Activated CD4-positive, alpha-beta T cell treated with anti-CD3 and anti-CD28 coated beads for 1 hour (primary cell): ENCODE data around the gene LPCAT3.

Source experiments
- DNase-seq: peaks from one replicate; pipeline ENCODE4 v3.0.0-alpha.2; 2020

LPCAT3 gene

DNA sequence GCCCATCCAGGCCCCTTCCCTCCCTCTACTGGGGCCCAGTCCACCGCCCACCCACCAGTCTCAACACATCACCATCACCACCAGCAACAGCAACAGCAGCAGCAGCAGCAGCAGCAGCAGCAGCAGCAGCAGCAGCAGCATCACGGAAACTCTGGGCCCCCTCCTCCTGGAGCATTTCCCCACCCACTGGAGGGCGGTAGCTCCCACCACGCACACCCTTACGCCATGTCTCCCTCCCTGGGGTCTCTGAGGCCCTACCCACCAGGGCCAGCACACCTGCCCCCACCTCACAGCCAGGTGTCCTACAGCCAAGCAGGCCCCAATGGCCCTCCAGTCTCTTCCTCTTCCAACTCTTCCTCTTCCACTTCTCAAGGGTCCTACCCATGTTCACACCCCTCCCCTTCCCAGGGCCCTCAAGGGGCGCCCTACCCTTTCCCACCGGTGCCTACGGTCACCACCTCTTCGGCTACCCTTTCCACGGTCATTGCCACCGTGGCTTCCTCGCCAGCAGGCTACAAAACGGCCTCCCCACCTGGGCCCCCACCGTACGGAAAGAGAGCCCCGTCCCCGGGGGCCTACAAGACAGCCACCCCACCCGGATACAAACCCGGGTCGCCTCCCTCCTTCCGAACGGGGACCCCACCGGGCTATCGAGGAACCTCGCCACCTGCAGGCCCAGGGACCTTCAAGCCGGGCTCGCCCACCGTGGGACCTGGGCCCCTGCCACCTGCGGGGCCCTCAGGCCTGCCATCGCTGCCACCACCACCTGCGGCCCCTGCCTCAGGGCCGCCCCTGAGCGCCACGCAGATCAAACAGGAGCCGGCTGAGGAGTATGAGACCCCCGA lies 81.4 kb downstream of the LPCAT3 start:
- peak; percentile 52 for DNase-seq

DNA sequence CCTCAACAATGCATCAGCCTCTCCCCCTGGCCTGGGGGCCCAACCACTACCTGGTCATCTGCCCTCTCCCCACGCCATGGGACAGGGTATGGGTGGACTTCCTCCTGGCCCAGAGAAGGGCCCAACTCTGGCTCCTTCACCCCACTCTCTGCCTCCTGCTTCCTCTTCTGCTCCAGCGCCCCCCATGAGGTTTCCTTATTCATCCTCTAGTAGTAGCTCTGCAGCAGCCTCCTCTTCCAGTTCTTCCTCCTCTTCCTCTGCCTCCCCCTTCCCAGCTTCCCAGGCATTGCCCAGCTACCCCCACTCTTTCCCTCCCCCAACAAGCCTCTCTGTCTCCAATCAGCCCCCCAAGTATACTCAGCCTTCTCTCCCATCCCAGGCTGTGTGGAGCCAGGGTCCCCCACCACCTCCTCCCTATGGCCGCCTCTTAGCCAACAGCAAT lies 82.1 kb downstream of the LPCAT3 start:
- no peak for DNase-seq

DNA sequence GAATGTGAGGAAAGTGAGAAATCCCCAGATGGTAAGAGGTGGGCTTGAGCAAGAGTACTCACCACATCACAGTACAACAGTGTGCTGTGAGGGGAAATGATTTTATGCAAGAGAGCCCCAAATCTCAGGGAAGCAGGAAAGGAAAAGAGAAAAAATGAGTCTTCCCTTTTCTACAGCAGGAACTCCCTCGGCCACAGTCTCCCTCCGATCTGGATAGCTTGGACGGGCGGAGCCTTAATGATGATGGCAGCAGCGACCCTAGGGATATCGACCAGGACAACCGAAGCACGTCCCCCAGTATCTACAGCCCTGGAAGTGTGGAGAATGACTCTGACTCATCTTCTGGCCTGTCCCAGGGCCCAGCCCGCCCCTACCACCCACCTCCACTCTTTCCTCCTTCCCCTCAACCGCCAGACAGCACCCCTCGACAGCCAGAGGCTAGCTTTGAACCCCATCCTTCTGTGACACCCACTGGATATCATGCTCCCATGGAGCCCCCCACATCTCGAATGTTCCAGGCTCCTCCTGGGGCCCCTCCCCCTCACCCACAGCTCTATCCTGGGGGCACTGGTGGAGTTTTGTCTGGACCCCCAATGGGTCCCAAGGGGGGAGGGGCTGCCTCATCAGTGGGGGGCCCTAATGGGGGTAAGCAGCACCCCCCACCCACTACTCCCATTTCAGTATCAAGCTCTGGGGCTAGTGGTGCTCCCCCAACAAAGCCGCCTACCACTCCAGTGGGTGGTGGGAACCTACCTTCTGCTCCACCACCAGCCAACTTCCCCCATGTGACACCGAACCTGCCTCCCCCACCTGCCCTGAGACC lies 82.7 kb downstream of the LPCAT3 start:
- no peak for DNase-seq

DNA sequence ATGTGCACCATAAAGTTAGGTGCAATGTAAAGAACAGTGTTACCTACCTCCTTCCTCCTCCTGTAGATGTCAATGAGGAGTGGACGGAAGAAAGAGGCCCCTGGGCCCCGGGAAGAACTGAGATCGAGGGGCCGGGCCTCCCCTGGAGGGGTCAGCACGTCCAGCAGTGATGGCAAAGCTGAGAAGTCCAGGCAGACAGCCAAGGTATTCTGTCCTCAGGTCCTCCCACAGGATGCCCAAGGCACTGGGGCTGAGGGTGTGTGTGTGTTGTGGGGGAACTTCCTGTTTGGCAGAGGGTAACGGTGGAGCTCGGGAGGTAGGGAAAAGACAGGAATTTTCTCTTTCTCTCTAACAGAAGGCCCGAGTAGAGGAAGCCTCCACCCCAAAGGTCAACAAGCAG lies 84.2 kb downstream of the LPCAT3 start:
- no peak for DNase-seq

DNA sequence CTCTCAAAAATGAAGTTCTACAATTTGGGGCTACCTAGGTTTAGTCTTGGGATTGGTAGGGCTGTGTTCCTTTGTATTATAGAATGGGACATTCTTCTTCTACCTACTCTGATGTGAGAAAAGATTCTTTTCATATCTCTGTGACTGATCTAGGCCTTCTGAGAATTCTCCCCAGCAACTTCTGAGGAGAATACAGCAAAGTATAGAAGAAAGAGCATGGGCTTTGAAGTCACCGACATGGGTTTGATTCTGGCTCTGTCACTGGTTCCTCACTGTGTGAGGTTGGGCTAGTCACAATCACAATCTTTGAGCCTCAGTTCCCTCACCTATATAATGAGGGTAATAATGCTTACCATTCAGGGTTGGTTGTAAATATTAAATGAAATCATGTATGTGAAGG lies 85.5 kb downstream of the LPCAT3 start:
- no peak for DNase-seq

DNA sequence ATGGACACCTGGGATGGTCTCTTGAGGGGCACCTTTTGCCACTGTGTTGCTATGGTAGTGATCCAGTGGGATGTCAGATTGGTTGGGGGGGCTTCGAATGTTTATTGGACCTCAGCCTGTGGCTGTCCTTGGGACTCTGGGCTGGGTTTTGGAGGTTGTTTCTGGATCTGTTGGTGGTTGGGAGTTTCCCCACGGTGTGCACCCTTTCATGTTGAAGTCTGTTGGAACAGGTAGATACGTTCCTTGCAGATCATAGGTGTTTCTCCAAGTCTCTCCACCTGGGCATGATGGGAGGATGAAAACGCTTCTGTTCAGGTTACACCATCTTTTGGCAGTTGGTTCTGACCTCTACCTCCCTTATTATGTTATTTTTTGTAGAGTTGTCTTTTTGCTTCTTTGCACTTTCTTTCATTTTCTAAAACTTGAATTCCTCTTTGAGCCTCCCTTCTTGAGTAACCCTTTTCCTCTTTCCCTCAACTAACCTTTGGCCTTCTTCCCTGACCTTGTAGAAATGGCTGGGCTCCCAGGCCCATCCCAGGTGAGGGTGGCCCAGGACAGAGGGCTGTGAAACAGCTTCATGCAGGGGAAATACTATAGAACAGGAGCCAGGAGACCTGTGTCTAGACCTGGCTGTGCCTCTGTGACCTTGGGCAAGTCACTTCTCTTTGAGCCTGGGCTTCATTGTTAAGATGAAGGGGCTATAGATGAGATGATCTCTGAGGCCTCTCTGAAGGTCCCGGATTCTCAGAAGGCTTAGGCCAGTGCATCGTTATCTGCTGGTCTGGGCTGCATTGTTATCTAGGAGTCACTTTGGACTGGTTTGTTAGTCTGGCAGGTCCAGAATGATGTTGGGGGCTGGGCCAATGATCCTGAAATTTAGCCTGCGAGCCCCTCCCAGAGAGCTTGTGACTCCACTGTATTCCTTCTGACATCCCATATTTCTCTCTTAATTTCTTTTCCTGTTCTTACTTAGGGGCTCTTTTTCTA lies 88.5 kb downstream of the LPCAT3 start:
- no peak for DNase-seq

DNA sequence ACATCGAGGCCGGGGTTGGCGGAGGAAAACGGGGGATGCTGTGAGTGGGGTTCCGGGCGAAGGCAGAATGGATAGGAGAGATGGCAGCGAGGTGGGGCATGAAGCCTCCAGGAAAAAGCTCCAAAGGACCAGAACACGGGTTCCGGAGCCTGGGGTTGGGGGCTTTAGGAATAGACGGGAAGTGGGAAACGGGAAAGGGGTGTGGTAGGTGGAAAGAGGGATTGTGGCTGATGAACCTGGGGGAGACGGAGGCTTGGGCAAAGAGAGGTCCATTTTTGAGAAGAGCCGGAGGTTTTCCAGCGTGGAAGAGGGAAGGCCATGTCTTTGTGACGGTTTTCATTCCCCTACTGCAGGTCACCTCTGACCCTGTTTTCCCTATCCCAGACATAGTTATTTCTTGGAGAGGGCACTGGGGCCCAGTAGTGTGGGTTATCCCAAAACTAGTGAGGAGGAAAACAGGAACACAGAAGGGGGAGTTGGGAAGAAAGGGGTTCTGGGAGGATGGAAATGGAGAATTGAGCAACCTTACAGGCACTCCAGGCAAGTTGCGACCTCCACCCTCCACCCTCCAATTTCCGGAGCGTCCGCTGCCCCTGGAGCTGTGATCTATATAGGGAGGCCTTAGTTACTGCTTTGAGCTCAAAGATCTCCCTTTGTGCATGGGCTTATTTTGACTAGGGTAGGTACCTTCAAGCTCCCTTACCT lies 89.4 kb downstream of the LPCAT3 start:
- DNase-seq: no peak

DNA sequence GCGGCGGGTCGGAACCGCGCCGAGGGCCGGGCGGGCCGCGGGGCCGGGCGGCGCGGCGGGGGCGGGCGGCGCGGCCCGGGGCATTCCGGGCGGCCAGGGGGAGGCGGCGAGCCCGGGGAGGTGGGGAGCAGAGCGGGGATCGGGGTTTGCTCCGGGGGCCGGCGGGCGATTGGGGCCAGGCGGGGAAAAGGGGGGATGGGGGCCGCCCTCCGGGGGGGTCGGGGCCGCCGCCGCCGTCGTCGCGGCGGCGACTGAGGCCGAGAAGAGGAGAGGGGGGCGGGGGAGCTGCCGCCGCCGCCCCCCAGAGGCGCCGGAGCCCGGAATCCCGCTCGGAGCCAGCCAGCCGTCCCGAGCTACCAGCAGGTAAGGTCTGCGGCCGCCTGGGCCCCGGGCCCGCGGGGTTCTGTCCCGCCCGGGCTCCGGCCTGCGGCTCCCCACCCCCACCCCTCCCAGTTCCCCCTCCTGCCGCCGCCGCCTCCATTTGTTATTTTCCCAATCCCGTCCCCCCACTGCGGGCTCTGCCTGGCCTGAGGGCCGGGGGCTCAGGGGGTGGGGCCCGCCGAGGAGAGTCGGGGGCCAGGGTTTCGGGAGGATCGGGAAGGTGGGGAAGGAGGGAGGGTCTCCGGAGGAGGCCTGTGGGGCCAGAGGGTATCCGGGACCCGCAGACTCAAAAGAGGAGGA lies 90.1 kb downstream of the LPCAT3 start:
- DNase-seq: no peak

DNA sequence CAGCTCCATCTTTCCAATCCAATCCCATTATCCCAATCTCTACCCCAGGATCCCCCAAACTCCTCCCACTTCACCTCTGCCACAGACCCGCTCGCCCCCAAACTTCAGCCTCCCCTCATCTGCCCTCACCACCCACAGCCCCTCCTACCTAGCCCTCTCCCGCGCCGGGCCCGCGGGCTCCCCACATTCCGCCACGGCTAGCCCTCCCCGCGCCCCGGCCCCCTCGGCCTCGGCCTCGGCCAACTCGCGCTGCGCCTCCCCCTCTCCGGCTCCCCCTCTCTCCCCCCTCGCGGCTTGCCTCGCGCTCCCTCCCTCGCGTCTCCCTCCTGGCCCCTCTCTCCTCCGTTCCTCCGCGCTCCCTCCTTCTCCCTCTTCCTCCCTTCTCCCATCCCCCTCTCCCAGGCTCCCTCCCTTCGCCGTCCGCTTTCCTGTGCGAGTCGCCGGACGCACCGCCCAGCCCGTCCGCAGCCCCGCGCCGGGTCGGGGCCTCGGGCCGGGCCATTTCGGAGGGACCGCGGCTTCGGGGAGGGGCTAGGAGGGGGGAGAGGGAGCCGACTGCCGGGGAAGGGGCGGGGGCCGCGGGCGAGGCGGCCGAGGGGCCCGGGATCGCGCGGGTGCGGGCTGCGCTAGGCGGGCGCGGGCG lies 90.8 kb downstream of the LPCAT3 start, which contains the start of gene ATN1:
Gene ATN1, plus strand, starts transcription at position 581 of the 643 bp plus-strand sequence. CDS start 6,043 bp downstream, outside the sequence.
- no peak for DNase-seq
